ENCODE results near the gene SLC22A3.

Gene SLC22A3

DNA sequence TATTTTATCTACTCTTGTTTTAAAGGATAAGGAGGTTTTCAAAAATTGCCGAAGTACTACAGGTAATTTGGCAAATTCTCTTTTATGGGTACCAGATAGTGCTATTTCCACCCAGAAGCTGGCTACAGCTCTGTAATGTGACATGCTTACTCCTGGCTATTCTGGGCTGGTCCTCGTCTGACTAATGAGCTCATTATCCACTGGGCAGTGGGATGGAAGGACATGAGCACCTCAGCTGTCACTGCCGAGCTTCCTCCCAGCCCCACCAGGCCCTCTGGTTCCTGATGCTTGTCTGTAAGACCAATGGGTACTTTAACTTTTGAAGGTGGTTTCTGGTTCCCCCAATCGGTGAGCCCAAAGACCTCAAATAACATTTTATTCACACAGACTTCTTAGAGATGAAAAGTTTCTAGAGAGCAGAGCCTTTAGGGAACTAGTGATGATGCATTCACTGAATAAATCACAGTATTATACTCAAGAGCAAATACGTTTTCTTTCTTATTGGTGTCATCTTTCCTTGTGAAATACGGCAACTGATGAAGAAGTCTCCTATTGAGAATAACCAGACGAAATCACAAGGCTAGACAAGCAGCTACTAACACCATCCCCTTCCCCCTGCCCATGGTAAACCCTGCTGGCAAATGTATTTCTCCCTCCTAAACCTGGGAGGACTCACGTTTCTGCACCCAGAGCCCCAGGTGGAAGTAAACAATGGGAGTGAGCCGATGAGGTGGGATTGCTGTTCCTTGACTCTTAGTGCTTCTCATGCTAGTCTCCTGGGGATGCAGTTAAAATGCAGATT lies 80.8 kb downstream of the SLC22A3 start:
- ChIA-PET CTCF (no interaction called here), POLR2A (no interaction called here)
- TF ChIP-seq NFRKB (IDR thresholded peaks at IDR 0.05) (no peak), BHLHE40 (IDR thresholded peaks at IDR 0.05; ENCODE audit: borderline replicate concordance) (no peak), ARNT (IDR thresholded peaks at IDR 0.05) (no peak), TARDBP (IDR thresholded peaks at IDR 0.05) (no peak), CTBP1 (IDR thresholded peaks at IDR 0.05; ENCODE audit: borderline replicate concordance) (no peak), FOXM1 (IDR thresholded peaks at IDR 0.05; ENCODE audit: borderline replicate concordance) (no peak), SUZ12 (IDR thresholded peaks at IDR 0.05) (no peak), PKNOX1 (IDR thresholded peaks at IDR 0.05) (no peak), FOXK2 (IDR thresholded peaks at IDR 0.05) (no peak), FOXA1 (IDR thresholded peaks at IDR 0.05) (no peak), ZNF384 (IDR thresholded peaks at IDR 0.05) (no peak), SP1 (IDR thresholded peaks at IDR 0.05) (no peak)
- no peak for DNase-seq (ENCODE audit: extremely low spot score)

DNA sequence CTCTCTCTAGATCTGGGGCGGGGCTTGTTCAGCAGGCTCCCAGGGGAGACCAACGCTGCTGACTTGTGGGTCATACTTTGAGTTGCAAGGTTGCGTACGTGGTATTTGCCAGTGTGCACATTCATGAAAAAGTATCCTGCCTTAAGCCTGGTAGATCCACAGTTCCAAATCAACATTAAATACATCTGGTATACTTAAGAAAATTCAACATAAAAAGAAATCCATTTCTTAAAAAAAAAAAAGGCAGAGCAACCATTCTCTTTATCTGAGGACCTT lies 81.4 kb downstream of the SLC22A3 start:
- ChIA-PET CTCF (no interaction called here), POLR2A (no interaction called here)
- DNase-seq (ENCODE audit: extremely low spot score) = no peak
- TF ChIP-seq HDGF (IDR thresholded peaks at IDR 0.05; ENCODE audit: borderline replicate concordance) (no peak), NFRKB (IDR thresholded peaks at IDR 0.05) (no peak)

DNA sequence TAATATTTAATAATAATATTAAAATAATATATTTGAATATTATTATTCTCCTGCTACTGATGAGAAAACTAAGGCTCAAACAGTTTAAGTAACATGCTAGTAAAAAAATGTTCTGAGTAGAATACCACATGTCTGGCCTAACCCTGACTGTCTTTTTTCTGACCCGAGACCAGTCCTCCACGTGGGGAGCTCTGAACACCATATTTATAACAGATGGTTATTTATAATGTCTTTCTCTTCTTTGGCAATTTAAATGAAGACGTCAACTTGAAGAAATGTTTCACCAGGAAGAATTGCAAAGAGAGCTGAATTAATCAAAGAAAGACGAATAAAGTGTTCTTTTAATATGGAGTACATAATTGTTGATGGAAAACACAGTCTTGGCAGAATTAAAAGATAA lies 82.0 kb downstream of the SLC22A3 start:
- ChIA-PET CTCF (no interaction called here), POLR2A (no interaction called here)
- DNase-seq (ENCODE audit: extremely low spot score) = no peak

GRCh38 chr6:160430751-160431150 lies 82.6 kb downstream of the SLC22A3 start:
- no peak for DNase-seq (ENCODE audit: extremely low spot score)
- POLR2A ChIA-PET = no interaction called here
- CTCF ChIA-PET = no interaction called here
- TF ChIP-seq LEF1 (IDR thresholded peaks at IDR 0.05; ENCODE audit: borderline replicate concordance) (no peak), FOXM1 (IDR thresholded peaks at IDR 0.05; ENCODE audit: borderline replicate concordance) (no peak), NFRKB (IDR thresholded peaks at IDR 0.05) (no peak), SP1 (IDR thresholded peaks at IDR 0.05) (no peak), BHLHE40 (IDR thresholded peaks at IDR 0.05; ENCODE audit: borderline replicate concordance) (no peak)

More for the DNA sequence above, 82.0 kb downstream of the SLC22A3 start:
- no peak for TF ChIP-seq BHLHE40 (IDR thresholded peaks at IDR 0.05; ENCODE audit: borderline replicate concordance)
- no peak for TF ChIP-seq FOXK2 (IDR thresholded peaks at IDR 0.05)
- TF ChIP-seq HDGF (IDR thresholded peaks at IDR 0.05; ENCODE audit: borderline replicate concordance) = no peak
- TF ChIP-seq ZNF384 (IDR thresholded peaks at IDR 0.05) = no peak

DNA sequence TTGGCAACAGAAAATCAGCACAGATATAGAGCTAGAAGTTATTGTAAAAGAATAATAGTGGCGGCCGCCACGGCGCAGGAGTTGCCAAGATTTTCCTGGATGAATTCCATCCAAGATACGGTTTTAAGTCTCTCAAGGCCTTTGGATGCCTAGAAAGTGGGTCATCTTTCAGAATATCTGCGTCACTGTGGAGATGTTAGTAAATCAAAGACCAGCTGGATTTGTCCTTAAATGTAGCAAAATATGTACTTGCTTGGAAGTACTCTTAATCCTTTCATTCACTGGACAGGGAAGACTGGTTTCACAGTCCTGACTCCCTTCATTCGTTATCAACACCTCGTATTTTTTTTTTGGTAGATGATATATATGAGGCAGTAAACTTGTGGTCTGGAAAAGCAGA lies 83.0 kb downstream of the SLC22A3 start:
- ChIA-PET POLR2A (no interaction called here), CTCF (interaction anchor here (0.6 kb wide), 1 partner anchor 221 kb away, joined by 3 read pairs; no protein-coding TSS in a partner anchor)
- no peak for DNase-seq (ENCODE audit: extremely low spot score)
- TF ChIP-seq ELF4 (IDR thresholded peaks at IDR 0.05) (no peak), TARDBP (IDR thresholded peaks at IDR 0.05) (no peak), CTBP1 (IDR thresholded peaks at IDR 0.05; ENCODE audit: borderline replicate concordance) (no peak), LEF1 (IDR thresholded peaks at IDR 0.05; ENCODE audit: borderline replicate concordance) (no peak), SUZ12 (IDR thresholded peaks at IDR 0.05) (no peak), L3MBTL2 (conservative IDR thresholded peaks at IDR 0.05) (no peak), HDGF (IDR thresholded peaks at IDR 0.05; ENCODE audit: borderline replicate concordance) (no peak), NFRKB (IDR thresholded peaks at IDR 0.05) (no peak), ZNF384 (IDR thresholded peaks at IDR 0.05) (no peak)

DNA sequence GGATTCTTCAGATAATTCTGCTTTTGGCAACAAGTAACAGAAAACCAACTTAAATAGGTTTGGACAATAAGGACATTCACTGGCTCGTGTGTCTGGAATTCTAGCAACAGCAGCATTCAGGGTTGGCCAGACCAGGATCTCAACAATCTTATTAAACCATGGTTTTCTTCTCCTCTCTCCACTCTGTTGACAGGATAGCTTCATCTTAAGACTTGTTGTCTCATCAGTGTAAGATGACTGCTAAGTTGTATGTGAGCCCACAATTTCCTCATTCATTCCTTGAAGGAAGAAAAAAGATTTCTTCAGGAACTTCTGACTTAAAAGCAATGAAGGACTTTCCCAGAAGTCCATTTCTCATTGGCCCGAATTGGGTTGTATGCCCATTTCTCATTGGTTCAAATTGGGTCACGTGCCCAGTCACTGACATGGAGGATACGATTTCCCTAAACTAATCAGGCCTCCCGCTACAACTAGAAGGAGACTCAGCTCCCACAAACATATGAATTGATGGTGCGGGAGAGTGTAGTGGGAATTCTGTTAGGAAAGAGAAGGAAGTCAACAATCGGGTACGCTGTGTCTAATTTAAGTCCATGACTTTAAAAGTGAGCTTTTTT lies 83.7 kb downstream of the SLC22A3 start:
- POLR2A ChIA-PET = no interaction called here
- DNase-seq (ENCODE audit: extremely low spot score) = no peak
- CTCF ChIA-PET = interaction anchor here (0.6 kb wide), 1 partner anchor 221 kb away, joined by 3 read pairs; no protein-coding TSS in a partner anchor
- TF ChIP-seq HDGF (IDR thresholded peaks at IDR 0.05; ENCODE audit: borderline replicate concordance) (no peak), SUZ12 (IDR thresholded peaks at IDR 0.05) (no peak), L3MBTL2 (conservative IDR thresholded peaks at IDR 0.05) (no peak), NFRKB (IDR thresholded peaks at IDR 0.05) (no peak), BHLHE40 (IDR thresholded peaks at IDR 0.05; ENCODE audit: borderline replicate concordance) (no peak), FOXM1 (IDR thresholded peaks at IDR 0.05; ENCODE audit: borderline replicate concordance) (no peak), ZNF384 (IDR thresholded peaks at IDR 0.05) (no peak), ARNT (IDR thresholded peaks at IDR 0.05) (no peak), FOXK2 (IDR thresholded peaks at IDR 0.05) (no peak)

- no peak for TF ChIP-seq ZNF384 (IDR thresholded peaks at IDR 0.05)
- no peak for TF ChIP-seq ELF4 (IDR thresholded peaks at IDR 0.05)
- TF ChIP-seq CTBP1 (IDR thresholded peaks at IDR 0.05; ENCODE audit: borderline replicate concordance) = no peak
- no peak for TF ChIP-seq FOXM1 (IDR thresholded peaks at IDR 0.05; ENCODE audit: borderline replicate concordance)
- no peak for TF ChIP-seq BHLHE40 (IDR thresholded peaks at IDR 0.05; ENCODE audit: borderline replicate concordance)
- TF ChIP-seq FOXA1 (IDR thresholded peaks at IDR 0.05) = no peak
- no peak for TF ChIP-seq NFRKB (IDR thresholded peaks at IDR 0.05)
- no peak for TF ChIP-seq SUZ12 (IDR thresholded peaks at IDR 0.05)
- TF ChIP-seq FOXK2 (IDR thresholded peaks at IDR 0.05) = no peak
- no peak for TF ChIP-seq LEF1 (IDR thresholded peaks at IDR 0.05; ENCODE audit: borderline replicate concordance)
- ChIA-PET POLR2A (no interaction called here), CTCF (no interaction called here)
- no peak for DNase-seq (ENCODE audit: extremely low spot score)
Observed at GRCh38 chr6:160435935-160436334, 87.8 kb downstream of the SLC22A3 start.

GRCh38 chr6:160437154-160437553 lies 89.0 kb downstream of the SLC22A3 start:
- CTCF ChIA-PET = interaction anchor here (0.6 kb wide), 1 partner anchor 1327 kb away, joined by 4 read pairs; no protein-coding TSS in a partner anchor
- no peak for DNase-seq (ENCODE audit: extremely low spot score)
- POLR2A ChIA-PET = no interaction called here

More at GRCh38 chr6:160437154-160437553, 89.0 kb downstream of the SLC22A3 start:
- TF ChIP-seq ELF4 (IDR thresholded peaks at IDR 0.05) (no peak), LEF1 (IDR thresholded peaks at IDR 0.05; ENCODE audit: borderline replicate concordance) (no peak), PKNOX1 (IDR thresholded peaks at IDR 0.05) (no peak), FOXM1 (IDR thresholded peaks at IDR 0.05; ENCODE audit: borderline replicate concordance) (no peak), FOXA1 (IDR thresholded peaks at IDR 0.05) (no peak), NFRKB (IDR thresholded peaks at IDR 0.05) (no peak), ARNT (IDR thresholded peaks at IDR 0.05) (no peak), CTBP1 (IDR thresholded peaks at IDR 0.05; ENCODE audit: borderline replicate concordance) (no peak), HDGF (IDR thresholded peaks at IDR 0.05; ENCODE audit: borderline replicate concordance) (no peak), SUZ12 (IDR thresholded peaks at IDR 0.05) (no peak), FOXK2 (IDR thresholded peaks at IDR 0.05) (no peak), BHLHE40 (IDR thresholded peaks at IDR 0.05; ENCODE audit: borderline replicate concordance) (no peak), SP1 (IDR thresholded peaks at IDR 0.05) (no peak)
